Right renal pelvis (tissue), 4 donors: ENCODE measurements around the gene NR1I3. TPM values are rescaled to one million over a fixed set of nuclear protein-coding genes. Genes with fewer than 3 reads are reported as not detected.
"Not testable (repeated sequence)": the region's sequence is repeated elsewhere in the genome, so short reads cannot be mapped to it uniquely, and the experiment has no call there.

Experiments used
- DNase-seq, 4 donors: peaks; one replicate each; pipeline ENCODE4 v3.0.0-alpha.2; 2013; ENCODE audit warnings: low read depth in 4 of 4, low spot score in 3 of 4, missing footprints in 1 of 4
- polyA plus RNA-seq, 4 donors: library from polyadenylated mRNA; unstranded; fragments of 120-200 nt; gene quantifications; one replicate each; pipeline ENCODE4 v1.2.1, GENCODE V29; 2013; ENCODE audit not compliant: insufficient read length in 4 of 4

Gene NR1I3
- polyA plus RNA-seq: 1 to 10 TPM; 2.0 to 4.3 (median 3.8) TPM

GRCh38 chr1:161238039-161238473 is at the start of gene NR1I3:
Gene NR1I3 (minus strand): TSS chr1:161238203. CDS start chr1:161236565, 1,638 bp downstream.
- DNase-seq: no peak

GRCh38 chr1:161287482-161288054 is 49.6 kb upstream of the NR1I3 start:
- no peak for DNase-seq

GRCh38 chr1:161285521-161285920 is 47.5 kb upstream of the NR1I3 start:
- no peak for DNase-seq

GRCh38 chr1:161285113-161285512 is 47.1 kb upstream of the NR1I3 start:
- no peak for DNase-seq

GRCh38 chr1:161282991-161283390 is 45.0 kb upstream of the NR1I3 start:
- DNase-seq: no peak

GRCh38 chr1:161274874-161275273 is 36.9 kb upstream of the NR1I3 start:
- DNase-seq: no peak

GRCh38 chr1:161273402-161273801 is 35.4 kb upstream of the NR1I3 start:
- no peak for DNase-seq

GRCh38 chr1:161267321-161267720 is 29.3 kb upstream of the NR1I3 start:
- no peak for DNase-seq

- no peak for DNase-seq
Measured at GRCh38 chr1:161266836-161267235, 28.8 kb upstream of the NR1I3 start.

GRCh38 chr1:161266202-161266601 is 28.2 kb upstream of the NR1I3 start:
- DNase-seq: no peak

- no peak for DNase-seq
Measured at GRCh38 chr1:161265305-161265704, 27.3 kb upstream of the NR1I3 start.

- DNase-seq: no peak
Measured at GRCh38 chr1:161261261-161262235, 23.5 kb upstream of the NR1I3 start.

GRCh38 chr1:161260376-161261260 is 22.6 kb upstream of the NR1I3 start:
- DNase-seq: no peak

- DNase-seq: no peak
Measured at GRCh38 chr1:161259765-161260164, 21.8 kb upstream of the NR1I3 start.

- DNase-seq: no peak
Measured at GRCh38 chr1:161259345-161259702, 21.3 kb upstream of the NR1I3 start.

- peak; percentile 45 to 55 (median 48) for DNase-seq
Measured at GRCh38 chr1:161258439-161259344, 20.7 kb upstream of the NR1I3 start, which contains the start of gene PCP4L1. Gene PCP4L1 (plus strand): TSS chr1:161258745. CDS start chr1:161258975, 230 bp downstream.

GRCh38 chr1:161257109-161257508 is 19.1 kb upstream of the NR1I3 start:
- DNase-seq: not testable (repeated sequence)

- not testable (repeated sequence) for DNase-seq
Measured at GRCh38 chr1:161255955-161256520, 18.0 kb upstream of the NR1I3 start.

GRCh38 chr1:161255302-161255701 is 17.3 kb upstream of the NR1I3 start:
- not testable (repeated sequence) for DNase-seq
